Fibroblast of pulmonary artery (primary cell): ENCODE measurements around the gene LSM2.

Source experiments
- DNase-seq: peaks from one replicate; pipeline ENCODE4 v3.0.0-alpha.2; 2010; ENCODE audit warnings: low read depth
- H3K4me3 ChIP-seq: replicated peaks from 2 replicates; pipeline ENCODE4 v1.5.1; 2011; ENCODE audit warnings: low read depth, mild to moderate bottlenecking, control low read depth, low read length, moderate library complexity
- CTCF ChIP-seq: IDR thresholded peaks from 2 replicates; pipeline ENCODE4 v1.5.1; 2011; ENCODE audit warnings: mild to moderate bottlenecking, control low read depth, low read length, inconsistent platforms; ENCODE audit errors: missing control alignments

The LSM2 gene

GRCh38 chr6:31781244-31782125 lies 25.3 kb downstream of the LSM2 start:
- H3K4me3 ChIP-seq, result no peak overlapping the region
- DNase-seq, result no peak
- TF ChIP-seq CTCF, result no peak

GRCh38 chr6:31780507-31781243 lies 26.1 kb downstream of the LSM2 start:
- no peak overlapping the region for H3K4me3 ChIP-seq
- DNase-seq, result no peak
- TF ChIP-seq CTCF, result no peak

GRCh38 chr6:31779908-31780307 lies 26.9 kb downstream of the LSM2 start:
- DNase-seq, result no peak

GRCh38 chr6:31778999-31779885 lies 27.5 kb downstream of the LSM2 start:
- no peak for DNase-seq
- no peak overlapping the region for H3K4me3 ChIP-seq
- no peak for TF ChIP-seq CTCF

More at GRCh38 chr6:31779908-31780307, 26.9 kb downstream of the LSM2 start:
- TF ChIP-seq CTCF, result no peak
- no peak overlapping the region for H3K4me3 ChIP-seq

GRCh38 chr6:31778193-31778592 lies 28.6 kb downstream of the LSM2 start:
- no peak for DNase-seq
- TF ChIP-seq CTCF, result no peak
- no peak overlapping the region for H3K4me3 ChIP-seq

- H3K4me3 ChIP-seq, result no peak overlapping the region
- DNase-seq, result no peak
- TF ChIP-seq CTCF, result no peak
Measured at GRCh38 chr6:31777667-31778050, 29.1 kb downstream of the LSM2 start.
